GM20431 (cell line): ENCODE results near the gene NDUFAF2.
"Not testable (repeated sequence)": the region's sequence is repeated elsewhere in the genome, so short reads cannot be mapped to it uniquely, and the experiment has no call there.

Source experiments
- in situ Hi-C: fragments of 300-500 bp; cut with MseI, MboI; formaldehyde crosslinking; loops from one replicate; pipeline ENCODE4 v1.15.0; 2020; ENCODE audit warnings: low sequenced_read_pairs; ENCODE audit not compliant: unreplicated experiment

NDUFAF2 gene

GRCh38 chr5:60944904-60945812 lies at the start of gene NDUFAF2, which contains the start of gene ERCC8:
NDUFAF2 (plus strand) TSS chr5:60945205; CDS start chr5:60945256, 51 bp downstream.
ERCC8 (minus strand) TSS chr5:60945070; CDS start chr5:60945008, 62 bp downstream.
- in situ Hi-C loops: no loop called here

- in situ Hi-C loops: no loop called here
Observed at GRCh38 chr5:60896991-60897390, 48.0 kb upstream of the NDUFAF2 start.

- in situ Hi-C loops: no loop called here
Observed at GRCh38 chr5:60903356-60903755, 41.6 kb upstream of the NDUFAF2 start.

- in situ Hi-C loops: no loop called here
Observed at GRCh38 chr5:60916646-60917045, 28.4 kb upstream of the NDUFAF2 start.

GRCh38 chr5:60918466-60918865 lies 26.5 kb upstream of the NDUFAF2 start:
- in situ Hi-C loops: no loop called here

- in situ Hi-C loops: no loop called here
Observed at GRCh38 chr5:60927450-60927849, 17.6 kb upstream of the NDUFAF2 start.

- in situ Hi-C loops: no loop called here
Observed at GRCh38 chr5:60929024-60929423, 16.0 kb upstream of the NDUFAF2 start.

- in situ Hi-C loops: no loop called here
Observed at GRCh38 chr5:60943624-60944023, 1.4 kb upstream of the NDUFAF2 start.

- in situ Hi-C loops: no loop called here
Observed at GRCh38 chr5:60945813-60946187, 795 bp downstream of the NDUFAF2 start.

GRCh38 chr5:60948738-60949137 lies 3.7 kb downstream of the NDUFAF2 start:
- in situ Hi-C loops: no loop called here

- in situ Hi-C loops: no loop called here
Observed at GRCh38 chr5:60955239-60955638, 10.2 kb downstream of the NDUFAF2 start.

- in situ Hi-C loops: no loop called here
Observed at GRCh38 chr5:60958088-60958487, 13.1 kb downstream of the NDUFAF2 start.

- in situ Hi-C loops: no loop called here
Observed at GRCh38 chr5:60958712-60959111, 13.7 kb downstream of the NDUFAF2 start.

- in situ Hi-C loops: no loop called here
Observed at GRCh38 chr5:60959156-60959555, 14.2 kb downstream of the NDUFAF2 start.

GRCh38 chr5:60960591-60960990 lies 15.6 kb downstream of the NDUFAF2 start:
- in situ Hi-C loops: no loop called here

GRCh38 chr5:60961685-60962084 lies 16.7 kb downstream of the NDUFAF2 start:
- in situ Hi-C loops: no loop called here

- in situ Hi-C loops: no loop called here
Observed at GRCh38 chr5:60972231-60972630, 27.2 kb downstream of the NDUFAF2 start.

- in situ Hi-C loops: no loop called here
Observed at GRCh38 chr5:60977956-60978737, 33.1 kb downstream of the NDUFAF2 start.

- in situ Hi-C loops: no loop called here
Observed at GRCh38 chr5:60978968-60979367, 34.0 kb downstream of the NDUFAF2 start.

GRCh38 chr5:60980511-60980910 lies 35.5 kb downstream of the NDUFAF2 start:
- in situ Hi-C loops: no loop called here

GRCh38 chr5:60982127-60982526 lies 37.1 kb downstream of the NDUFAF2 start:
- in situ Hi-C loops: not testable (repeated sequence)
